CD14-positive monocyte (primary cell): ENCODE data around the gene RAB20. TPM values are rescaled to one million over a fixed set of nuclear protein-coding genes. Genes with fewer than 3 reads are reported as not detected.

Experiments
- DNase-seq, 3 donors: peaks; one replicate each; pipeline ENCODE4 v3.0.0-alpha.2; 2011 to 2022
- H2AFZ ChIP-seq: 2 replicates; pipeline ENCODE4 v1.6.0; 2012; ENCODE audit warnings: mild to moderate bottlenecking, low read depth, low read length, inconsistent platforms; ENCODE audit not compliant: insufficient read depth, poor library complexity, severe bottlenecking
- H3K27ac ChIP-seq, 2 donors: 1 replicate in 1 of 2; 2 replicates in 1 of 2; pipeline ENCODE4 v1.5.1; 2012 to 2013; ENCODE audit warnings: low read length in 2 of 2, control low read depth in 1 of 2, inconsistent platforms in 1 of 2, low read depth in 1 of 2, mild to moderate bottlenecking in 1 of 2
- H3K27me3 ChIP-seq, 2 donors: one replicate each; pipeline versions ENCODE4 v1.6.0 to v1.6.1; 2011 to 2013; ENCODE audit warnings: low read length in 2 of 2; ENCODE audit not compliant: control insufficient read depth in 2 of 2, insufficient read depth in 2 of 2
- H3K36me3 ChIP-seq, 2 donors: replicated peaks in 1 of 2; 1 replicate in 1 of 2; 2 replicates in 1 of 2; pipeline versions ENCODE4 v1.5.1 to v1.6.1; 2012 to 2013; ENCODE audit warnings: low read length in 2 of 2, control low read depth in 1 of 2, inconsistent platforms in 1 of 2, mild to moderate bottlenecking in 1 of 2; ENCODE audit not compliant: insufficient read depth in 2 of 2, control insufficient read depth in 1 of 2
- H3K4me1 ChIP-seq, 2 donors: 1 replicate in 1 of 2; 2 replicates in 1 of 2; pipeline versions ENCODE4 v1.5.1 to v1.6.1; 2012 to 2013; ENCODE audit warnings: low read length in 2 of 2, control low read depth in 1 of 2, inconsistent platforms in 1 of 2, mild to moderate bottlenecking in 1 of 2, moderate library complexity in 1 of 2; ENCODE audit not compliant: insufficient read depth in 2 of 2, control insufficient read depth in 1 of 2
- H3K4me2 ChIP-seq: replicated peaks from 2 replicates; pipeline ENCODE3; 2012; ENCODE audit warnings: low read length, moderate library complexity, mild to moderate bottlenecking; ENCODE audit not compliant: poor library complexity, severe bottlenecking; ENCODE audit errors: extremely low read depth
- H3K4me3 ChIP-seq, 3 experiments: fragments of 200-600 bp in 1 of 3; sonication (generic) in 1 of 3; replicated peaks in 1 of 3; 1 replicate in 2 of 3; 2 replicates in 1 of 3; pipeline ENCODE4 v1.5.1; 2011 to 2013; ENCODE audit warnings: low read length in 3 of 3, mild to moderate bottlenecking in 3 of 3, control low read depth in 2 of 3, low read depth in 2 of 3, inconsistent platforms in 1 of 3, moderate library complexity in 1 of 3
- H3K79me2 ChIP-seq: 2 replicates; pipeline ENCODE4 v1.6.0; 2012; ENCODE audit warnings: mild to moderate bottlenecking, control low read depth, inconsistent platforms, low read length, moderate library complexity; ENCODE audit not compliant: insufficient read depth
- H3K9ac ChIP-seq: 2 replicates; pipeline ENCODE4 v1.6.0; 2017; ENCODE audit warnings: low read length, mild to moderate bottlenecking; ENCODE audit not compliant: insufficient read depth, poor library complexity, severe bottlenecking
- H3K9me3 ChIP-seq, 2 donors: replicated peaks in 1 of 2; 1 replicate in 1 of 2; 2 replicates in 1 of 2; pipeline versions ENCODE4 v1.5.1 to v1.6.1; 2012 to 2013; ENCODE audit warnings: low read length in 2 of 2, control low read depth in 1 of 2; ENCODE audit not compliant: control insufficient read depth in 1 of 2, insufficient read depth in 1 of 2
- H4K20me1 ChIP-seq: 2 replicates; pipeline ENCODE4 v1.6.0; 2012; ENCODE audit warnings: mild to moderate bottlenecking, low read length, control low read depth, moderate library complexity; ENCODE audit not compliant: insufficient read depth
- H3K27ac Mint-ChIP-seq, 7 donors: one replicate each; pipeline ENCODE4 v1.8.0; 2020; ENCODE audit warnings: mild to moderate bottlenecking in 7 of 7, mixed read lengths in 7 of 7, moderate library complexity in 6 of 7, inconsistent platforms in 2 of 7
- H3K27me3 Mint-ChIP-seq, 3 donors: one replicate each; pipeline ENCODE4 v1.8.0; 2021 to 2022; ENCODE audit warnings: low read depth in 3 of 3, mild to moderate bottlenecking in 3 of 3, mixed read lengths in 3 of 3, moderate library complexity in 3 of 3, inconsistent platforms in 1 of 3
- H3K36me3 Mint-ChIP-seq, 2 donors: one replicate each; pipeline ENCODE4 v1.8.0; 2020; ENCODE audit warnings: mixed read lengths in 2 of 2, inconsistent platforms in 1 of 2, mild to moderate bottlenecking in 1 of 2
- H3K4me1 Mint-ChIP-seq: one replicate; pipeline ENCODE4 v1.8.0; 2020; ENCODE audit warnings: mild to moderate bottlenecking, mixed read lengths
- H3K4me3 Mint-ChIP-seq, 2 donors: one replicate each; pipeline ENCODE4 v1.8.0; 2020; ENCODE audit warnings: mild to moderate bottlenecking in 2 of 2, mixed read lengths in 2 of 2, moderate library complexity in 1 of 2
- H3K9me3 Mint-ChIP-seq, 7 donors: one replicate each; pipeline ENCODE4 v1.8.0; 2020 to 2022; ENCODE audit warnings: mixed read lengths in 7 of 7, mild to moderate bottlenecking in 6 of 7, moderate library complexity in 6 of 7, inconsistent platforms in 2 of 7
- WGBS: methylation state at CpG from one replicate; pipeline ENCODE4 v1.1.5; 2013; ENCODE audit warnings: missing lambda C conversion rate; ENCODE audit not compliant: insufficient coverage; 5-methylcytosine and 5-hydroxymethylcytosine counted together
- intact Hi-C, 2 donors: fragments of 100-400 bp; cut with micrococcal nuclease; formaldehyde crosslinking; loops; one replicate each; pipeline versions ENCODE4 v1.15.0 to v1.15.1; 2023
- polyA plus RNA-seq, 3 donors: library from polyadenylated mRNA; depleted of rRNA in 1 of 3; unstranded in 2 of 3; stranded (reverse) in 1 of 3; fragments of 300-500 nt in 2 of 3; fragments of >200 nt in 1 of 3; fragmentation: Illumina TruSeq in 2 of 3; gene quantifications; 1 replicate in 2 of 3; 2 replicates in 1 of 3; pipeline ENCODE4 v1.2.3, GENCODE V29; 2012 to 2021
- TF ChIP-seq, protein P1 (sequence below): fragments of 200-600 bp; IDR thresholded peaks from one replicate; pipeline ENCODE4 v1.8.0; 2022; ENCODE audit warnings: antibody characterized with exemption, mild to moderate bottlenecking

The RAB20 gene
- polyA plus RNA-seq, 3 donors, result 37.8 to 77.5 (median 43.1) TPM

DNA sequence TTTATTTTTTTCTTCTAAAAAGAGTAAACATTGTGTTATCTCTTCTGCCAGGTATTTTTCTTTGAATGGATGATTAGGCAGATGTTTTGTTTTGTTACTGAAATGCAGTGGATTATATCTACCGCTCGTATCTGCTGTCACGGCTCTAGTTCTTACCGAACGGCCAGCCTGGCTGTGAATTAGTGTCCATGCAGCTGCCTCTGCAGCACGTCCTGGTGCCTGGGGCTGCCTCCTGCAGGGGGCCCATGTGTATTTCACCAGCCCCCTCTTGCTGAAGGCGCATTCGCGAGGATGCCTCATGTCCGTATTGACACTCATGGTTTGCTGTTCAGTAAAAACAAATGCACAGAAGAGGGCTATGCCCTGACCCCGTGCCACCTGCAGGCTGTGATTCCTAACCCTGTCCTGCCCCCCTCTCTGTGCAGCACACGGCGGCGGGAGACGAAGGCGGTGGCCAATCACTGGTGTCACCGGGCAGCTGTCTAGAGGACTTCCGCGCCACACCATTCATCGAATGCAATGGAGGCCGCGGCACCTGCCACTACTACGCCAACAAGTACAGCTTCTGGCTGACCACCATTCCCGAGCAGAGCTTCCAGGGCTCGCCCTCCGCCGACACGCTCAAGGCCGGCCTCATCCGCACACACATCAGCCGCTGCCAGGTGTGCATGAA, 49.9 kb downstream of the RAB20 start:
- Mint-ChIP-seq H3K36me3 (no peaks in the 10 kb centered on the region), H3K27ac (no peak overlapping the region), H3K9me3 (no peaks in the 10 kb centered on the region), H3K27me3 (peaks cover 0 to 3% (median 2%) of the 10 kb centered on the region in 3 donors), H3K4me3 (no peak overlapping the region), H3K4me1 (peaks cover 24% of the 10 kb centered on the region)
- Histone ChIP-seq H3K4me1 (peaks cover 12 to 22% of the 10 kb centered on the region in 2 donors), H3K9ac (no peak overlapping the region), H3K4me2 (no peak overlapping the region), H3K79me2 (no peaks in the 10 kb centered on the region), H3K9me3 (no peaks in the 10 kb centered on the region), H3K36me3 (no peaks in the 10 kb centered on the region), H2AFZ (no peak overlapping the region), H4K20me1 (no peaks in the 10 kb centered on the region), H3K4me3 (no peak overlapping the region), H3K27ac (no peak overlapping the region), H3K27me3 (no peaks in the 10 kb centered on the region)
- 95% methylated on average over 31 of the region's 31 CpGs for WGBS
- intact Hi-C loops, result no loop called here
- TF ChIP-seq, protein P1, sequence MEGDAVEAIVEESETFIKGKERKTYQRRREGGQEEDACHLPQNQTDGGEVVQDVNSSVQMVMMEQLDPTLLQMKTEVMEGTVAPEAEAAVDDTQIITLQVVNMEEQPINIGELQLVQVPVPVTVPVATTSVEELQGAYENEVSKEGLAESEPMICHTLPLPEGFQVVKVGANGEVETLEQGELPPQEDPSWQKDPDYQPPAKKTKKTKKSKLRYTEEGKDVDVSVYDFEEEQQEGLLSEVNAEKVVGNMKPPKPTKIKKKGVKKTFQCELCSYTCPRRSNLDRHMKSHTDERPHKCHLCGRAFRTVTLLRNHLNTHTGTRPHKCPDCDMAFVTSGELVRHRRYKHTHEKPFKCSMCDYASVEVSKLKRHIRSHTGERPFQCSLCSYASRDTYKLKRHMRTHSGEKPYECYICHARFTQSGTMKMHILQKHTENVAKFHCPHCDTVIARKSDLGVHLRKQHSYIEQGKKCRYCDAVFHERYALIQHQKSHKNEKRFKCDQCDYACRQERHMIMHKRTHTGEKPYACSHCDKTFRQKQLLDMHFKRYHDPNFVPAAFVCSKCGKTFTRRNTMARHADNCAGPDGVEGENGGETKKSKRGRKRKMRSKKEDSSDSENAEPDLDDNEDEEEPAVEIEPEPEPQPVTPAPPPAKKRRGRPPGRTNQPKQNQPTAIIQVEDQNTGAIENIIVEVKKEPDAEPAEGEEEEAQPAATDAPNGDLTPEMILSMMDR, result no peak
- DNase-seq, result no peak

DNA sequence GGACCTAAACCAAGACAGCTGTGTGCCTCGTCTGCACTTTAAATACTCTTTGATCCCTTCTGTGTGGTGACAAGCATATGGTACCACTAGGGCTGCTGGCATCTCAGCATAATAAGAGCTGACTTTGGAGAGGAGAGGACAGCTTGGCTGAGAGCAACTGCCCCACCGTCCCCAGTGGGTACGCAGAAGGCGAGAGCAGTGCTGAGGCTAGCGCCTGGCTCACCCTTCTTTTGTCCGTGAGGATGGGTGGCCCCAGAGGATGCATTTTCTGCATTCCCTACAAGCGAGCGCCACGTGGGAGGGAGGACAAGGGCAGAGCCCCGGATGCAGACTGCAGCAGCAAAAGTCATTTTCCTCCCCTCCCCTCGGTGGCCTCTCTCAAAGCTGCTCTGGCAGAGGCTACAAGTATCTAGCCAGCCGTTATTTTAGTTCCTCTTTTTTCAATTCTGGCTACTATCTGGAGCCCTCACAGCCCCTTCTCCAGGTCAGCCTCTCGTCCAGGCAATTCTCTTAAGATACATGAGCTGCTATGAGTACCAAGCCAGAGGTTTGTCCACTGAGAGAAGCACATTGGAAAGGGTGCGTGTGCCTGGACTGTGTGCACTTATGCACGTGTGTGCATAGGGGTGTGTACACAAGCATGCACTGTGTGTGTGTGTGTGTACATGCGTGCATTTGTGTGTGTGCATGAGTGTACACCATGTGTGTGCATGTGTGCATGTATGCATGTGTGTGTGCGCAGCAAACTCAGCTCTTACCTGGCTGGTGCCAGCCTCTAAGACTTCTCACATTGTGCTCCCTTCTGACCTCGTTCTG, 51.3 kb downstream of the RAB20 start:
- no peaks in the 10 kb centered on the region for H3K9me3 ChIP-seq
- H3K27me3 ChIP-seq, result no peaks in the 10 kb centered on the region
- H3K79me2 ChIP-seq, result no peaks in the 10 kb centered on the region
- peak overlapping the region in 3 of 7 donors; percentile 33 to 84 (median 60) for H3K27ac Mint-ChIP-seq
- peak; percentile 37 to 61 (median 46) for DNase-seq
- no peak overlapping the region for H3K27ac ChIP-seq
- H3K9ac ChIP-seq, result no peak overlapping the region
- peaks cover 12 to 22% of the 10 kb centered on the region in 2 donors for H3K4me1 ChIP-seq
- intact Hi-C loops, result no loop called here
- WGBS, result 44% methylated on average over 15 of the region's 18 CpGs
- no peaks in the 10 kb centered on the region for H3K9me3 Mint-ChIP-seq
- no peaks in the 10 kb centered on the region for H4K20me1 ChIP-seq
- peaks cover 0 to 3% (median 2%) of the 10 kb centered on the region in 3 donors for H3K27me3 Mint-ChIP-seq
- peak overlapping the region; percentile 28 for H2AFZ ChIP-seq
- peak overlapping the region; percentile 55 for H3K4me2 ChIP-seq
- TF ChIP-seq, protein P1, result no peak
- no peaks in the 10 kb centered on the region for H3K36me3 Mint-ChIP-seq
- H3K4me3 ChIP-seq, result no peak overlapping the region
- no peak overlapping the region for H3K4me3 Mint-ChIP-seq
- H3K36me3 ChIP-seq, result no peaks in the 10 kb centered on the region
- peaks cover 24% of the 10 kb centered on the region for H3K4me1 Mint-ChIP-seq
